ENCODE measurements around the gene SERPINC1.
"Not testable (repeated sequence)": the region's sequence is repeated elsewhere in the genome, so short reads cannot be mapped to it uniquely, and the experiment has no call there.

SERPINC1 gene

DNA sequence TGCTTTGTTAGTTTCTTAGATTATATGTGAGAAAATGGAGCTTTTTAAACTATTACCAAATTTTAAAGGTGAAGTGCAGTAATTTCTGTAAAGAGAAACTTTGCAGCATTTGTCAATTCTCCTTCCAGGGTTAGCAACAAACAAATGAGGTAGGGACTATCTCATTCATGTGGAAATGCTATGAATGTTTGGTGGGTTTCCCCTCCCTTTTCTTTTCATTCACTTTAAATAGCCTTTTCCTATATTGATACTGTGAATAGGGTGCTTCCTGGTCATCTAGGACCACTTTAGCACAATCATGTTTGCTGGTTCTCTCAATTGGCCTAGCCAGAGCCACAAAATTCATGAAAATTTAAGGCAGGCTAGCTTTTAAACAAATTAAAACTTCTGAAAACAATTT, 28.4 kb downstream of the SERPINC1 start:
- no peak for DNase-seq

DNA sequence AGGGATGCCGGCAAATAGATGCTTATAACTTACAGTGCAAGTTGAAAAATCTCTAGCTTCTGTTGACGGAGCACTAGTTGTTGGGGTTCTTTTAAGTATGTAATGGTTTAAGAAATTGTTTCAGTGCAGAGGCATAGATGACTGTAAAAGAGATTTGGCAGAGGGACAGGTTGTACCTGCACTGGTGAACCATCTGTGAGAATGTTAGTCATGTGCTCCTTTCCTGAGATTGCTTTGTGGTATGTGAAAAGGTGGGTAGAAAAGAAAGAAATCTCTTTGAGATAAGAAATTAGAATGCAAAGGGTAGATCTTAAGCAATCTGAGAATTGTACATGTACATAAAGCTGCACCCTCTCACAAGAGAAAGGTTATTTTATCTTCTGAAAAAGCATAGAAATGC, 29.5 kb downstream of the SERPINC1 start:
- no peak for DNase-seq

DNA sequence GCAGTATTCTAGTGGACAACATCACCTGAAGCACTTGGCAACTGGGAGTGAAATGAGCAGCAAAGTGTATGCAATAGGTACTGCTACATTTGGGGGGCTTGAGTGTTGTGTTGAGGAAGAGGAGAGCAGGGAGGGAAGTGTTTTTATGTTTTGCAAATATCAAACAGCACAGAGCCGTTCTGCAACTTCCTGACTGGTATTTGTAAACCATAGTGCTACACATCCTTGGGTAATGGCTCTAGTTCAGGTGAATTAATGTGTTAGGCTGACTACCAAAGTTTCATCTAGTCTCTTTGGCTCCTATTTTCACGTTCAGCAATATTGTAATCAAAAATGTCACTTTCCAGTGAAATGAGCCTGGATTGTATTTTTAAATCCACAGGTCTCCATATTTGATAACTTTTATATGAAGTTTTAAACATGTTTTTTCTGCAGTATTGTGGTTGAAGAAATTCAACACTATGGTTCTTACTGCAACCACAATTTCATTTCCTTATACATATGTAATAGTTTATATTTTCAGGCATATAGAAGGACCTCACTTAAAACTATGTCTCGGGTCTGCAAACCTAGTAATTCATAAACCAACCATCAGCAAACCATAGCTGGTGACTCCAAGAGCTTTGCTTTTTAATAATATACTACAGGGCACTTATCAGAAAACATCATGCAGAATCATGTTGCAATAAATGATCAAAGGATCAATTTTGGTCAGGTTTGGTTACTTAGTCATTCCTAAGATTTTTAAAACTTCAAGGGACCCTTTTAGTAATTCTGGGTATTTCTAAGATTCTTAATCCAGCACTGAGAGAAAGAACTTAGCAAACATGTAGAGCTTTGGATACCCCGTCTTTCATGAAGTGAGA, 30.1 kb downstream of the SERPINC1 start:
- no peak for DNase-seq

DNA sequence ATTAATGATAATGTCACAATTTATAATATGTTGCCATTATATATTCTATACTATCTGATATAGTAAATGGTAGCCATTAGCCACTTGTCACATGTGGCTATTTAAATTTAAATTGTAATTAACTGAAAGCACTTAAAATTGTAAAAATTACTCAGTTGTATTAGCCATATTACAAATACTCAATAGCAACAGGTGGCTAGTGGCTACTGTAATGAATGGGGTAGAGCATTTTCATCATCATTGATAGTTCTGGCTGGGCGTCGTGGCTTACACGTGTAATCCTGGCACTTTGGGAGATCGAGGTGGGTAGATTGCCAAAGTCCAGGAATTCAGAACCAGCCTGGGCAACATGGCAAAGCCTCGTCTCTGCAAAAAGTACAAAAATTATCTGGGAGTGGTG, 32.4 kb downstream of the SERPINC1 start:
- no peak for DNase-seq

DNA sequence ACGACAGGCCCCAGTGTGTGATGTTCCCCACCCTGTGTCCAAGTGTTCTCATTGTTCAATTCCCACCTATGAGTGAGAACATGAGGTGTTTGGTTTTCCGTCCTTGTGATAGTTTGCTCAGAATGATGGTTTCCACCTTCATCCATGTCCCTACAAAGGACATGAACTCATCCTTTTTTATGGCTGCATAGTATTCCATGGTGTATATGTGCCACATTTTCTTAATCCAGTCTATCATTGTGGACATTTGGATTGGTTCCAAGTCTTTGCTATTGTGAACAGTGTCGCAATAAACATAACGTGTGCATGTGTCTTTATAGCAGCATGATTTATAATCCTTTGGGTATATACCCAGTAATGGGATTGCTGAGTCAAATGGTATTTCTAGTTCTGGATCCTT, 36.0 kb downstream of the SERPINC1 start:
- DNase-seq, result not testable (repeated sequence)

DNA sequence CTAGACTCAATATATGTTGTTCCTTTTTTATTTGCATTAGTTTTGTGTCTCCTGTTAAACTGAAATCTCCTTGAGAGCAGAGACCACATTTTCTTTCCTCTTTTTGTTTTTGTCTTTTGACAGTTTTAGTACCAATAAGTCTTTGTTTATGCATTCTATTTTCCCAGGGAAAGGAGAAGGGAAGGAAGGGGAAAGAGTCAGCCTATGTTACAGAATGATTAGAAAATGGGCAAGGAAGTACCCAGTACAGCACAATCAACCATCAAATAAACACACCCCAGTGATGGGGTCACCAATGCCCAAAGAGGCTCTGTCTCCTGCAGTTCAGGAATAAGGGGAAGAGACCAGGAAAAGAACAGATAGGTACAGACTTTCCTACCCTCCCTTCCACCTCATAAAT, 38.9 kb downstream of the SERPINC1 start:
- no peak for DNase-seq

DNA sequence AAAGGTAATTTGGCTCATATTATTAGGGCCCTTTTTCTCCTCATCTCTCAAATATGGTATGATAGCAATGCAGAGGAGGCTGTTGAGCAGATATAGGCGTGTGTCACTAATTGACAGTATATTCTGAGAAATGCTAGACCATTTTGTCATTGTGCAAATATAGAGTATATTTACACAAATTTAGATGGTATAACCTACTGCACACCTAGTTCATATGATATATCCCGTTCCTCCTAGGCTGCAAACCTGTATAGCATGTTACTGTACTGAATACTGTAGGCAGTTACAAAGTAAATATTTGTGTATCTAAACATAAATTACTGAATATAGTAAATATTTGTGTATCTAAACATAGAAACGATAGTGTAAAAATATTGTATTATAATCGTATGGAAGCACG, 40.4 kb downstream of the SERPINC1 start:
- no peak for DNase-seq

DNA sequence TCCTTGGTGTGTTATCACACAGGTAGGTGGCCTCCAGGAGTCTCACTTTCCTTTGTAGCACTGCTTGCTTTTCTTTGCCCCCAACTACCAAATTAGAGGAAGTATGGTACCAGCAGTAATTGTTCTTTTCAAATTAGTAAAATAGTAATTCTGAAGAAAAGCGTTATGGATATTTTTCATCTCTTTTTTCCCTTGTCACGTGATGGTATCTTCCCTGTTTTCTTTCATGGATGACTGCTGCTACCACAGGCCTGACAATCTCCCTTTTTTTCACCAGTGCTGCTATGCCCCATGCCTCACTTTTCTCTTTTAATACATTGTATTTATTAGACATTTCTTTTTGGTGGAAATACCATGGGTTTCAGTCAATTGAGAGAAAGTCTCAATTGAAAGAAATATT, 45.6 kb downstream of the SERPINC1 start:
- no peak for DNase-seq

DNA sequence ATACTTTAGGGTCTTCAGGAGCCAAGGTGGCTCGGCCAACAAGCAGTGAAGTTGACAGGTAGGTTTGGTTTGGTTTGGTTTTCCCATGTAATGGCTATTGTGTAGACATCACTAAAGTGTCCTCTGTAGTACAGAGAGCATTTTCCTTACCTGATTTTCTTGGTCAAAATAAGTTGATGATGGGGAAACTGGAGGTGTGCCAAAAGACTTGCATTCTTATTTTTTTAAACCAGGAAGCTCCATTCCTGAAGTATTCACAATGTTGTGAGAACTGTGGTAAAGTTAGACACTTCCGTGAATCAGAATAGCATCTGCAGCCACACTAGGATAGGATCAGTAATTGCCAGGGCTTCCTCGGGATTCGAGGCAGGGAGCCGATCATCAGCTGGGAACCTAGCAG, 46.0 kb downstream of the SERPINC1 start:
- DNase-seq, result no peak

DNA sequence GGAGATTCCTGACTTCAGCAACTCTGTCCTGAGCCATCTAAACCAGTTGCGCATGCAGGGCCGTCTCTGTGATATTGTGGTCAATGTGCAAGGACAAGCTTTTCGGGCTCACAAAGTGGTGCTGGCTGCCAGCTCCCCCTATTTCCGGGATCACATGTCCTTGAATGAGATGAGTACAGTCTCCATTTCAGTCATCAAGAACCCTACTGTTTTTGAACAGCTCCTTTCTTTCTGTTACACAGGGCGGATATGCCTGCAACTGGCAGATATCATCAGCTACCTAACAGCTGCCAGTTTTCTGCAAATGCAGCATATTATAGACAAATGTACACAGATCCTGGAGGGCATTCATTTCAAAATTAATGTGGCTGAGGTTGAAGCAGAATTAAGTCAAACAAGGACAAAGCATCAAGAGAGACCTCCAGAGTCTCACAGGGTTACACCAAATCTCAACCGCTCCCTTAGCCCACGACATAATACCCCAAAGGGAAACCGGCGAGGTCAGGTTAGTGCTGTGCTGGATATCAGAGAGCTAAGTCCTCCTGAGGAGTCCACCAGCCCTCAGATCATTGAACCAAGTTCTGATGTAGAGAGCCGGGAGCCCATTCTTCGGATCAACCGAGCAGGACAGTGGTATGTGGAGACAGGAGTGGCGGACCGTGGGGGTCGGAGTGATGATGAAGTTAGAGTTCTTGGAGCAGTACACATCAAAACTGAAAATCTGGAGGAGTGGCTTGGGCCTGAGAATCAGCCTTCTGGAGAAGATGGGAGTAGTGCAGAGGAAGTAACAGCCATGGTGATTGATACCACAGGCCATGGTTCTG, 46.7 kb downstream of the SERPINC1 start:
- DNase-seq, result peak; percentile 74

DNA sequence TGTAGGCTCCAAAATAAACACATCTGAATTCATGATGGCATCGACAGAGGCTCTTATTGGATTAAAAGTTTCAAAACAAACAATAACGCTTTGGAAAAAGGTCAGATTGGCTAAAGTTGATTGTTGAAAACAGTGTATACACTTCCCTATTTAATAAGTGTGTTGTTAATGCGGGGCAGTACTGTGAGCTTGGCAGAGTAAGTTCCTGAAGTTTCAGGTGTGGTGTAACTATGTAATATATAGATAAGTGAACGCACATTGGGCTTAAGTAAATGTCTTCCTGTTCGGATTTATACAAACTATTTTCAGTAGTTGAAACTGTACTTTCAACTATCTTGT, 48.1 kb downstream of the SERPINC1 start:
- no peak for DNase-seq

DNA sequence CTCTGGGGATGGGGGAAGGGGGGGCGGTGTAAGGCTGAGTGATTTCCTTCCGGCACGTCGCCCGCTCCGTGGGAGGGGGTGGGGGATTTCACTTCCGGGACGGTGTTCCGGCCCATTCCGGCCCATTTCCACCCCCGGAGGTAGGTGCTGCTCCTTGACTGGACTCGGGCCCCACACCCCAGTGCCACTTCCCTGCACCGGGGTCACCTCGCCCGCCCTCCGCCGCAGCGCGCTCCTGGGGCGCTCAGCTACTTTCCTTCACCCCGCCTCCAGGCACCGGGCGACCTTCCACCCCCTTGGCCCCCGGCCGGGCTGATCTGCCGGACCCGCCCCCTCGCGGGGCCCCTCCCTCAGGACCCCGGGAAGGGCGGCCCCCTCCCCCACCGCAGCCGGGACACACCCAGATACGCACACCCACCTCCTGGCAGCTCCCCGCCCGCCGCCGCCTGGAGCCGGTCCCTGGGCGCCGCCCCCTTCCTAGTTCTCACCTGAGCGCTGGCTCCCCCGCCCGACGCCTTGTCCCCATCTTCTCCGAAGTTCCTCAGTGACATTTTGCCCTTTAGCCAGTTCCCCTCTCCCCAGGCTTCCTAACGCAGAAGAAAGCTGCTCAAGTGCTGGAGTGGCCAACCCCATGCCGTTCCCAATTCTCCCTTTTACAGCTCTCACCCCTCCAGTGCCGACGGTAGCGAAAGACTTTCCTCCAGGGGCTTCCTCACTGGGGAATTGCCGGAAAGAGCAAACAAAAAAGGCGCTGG, 48.7 kb downstream of the SERPINC1 start, which contains the start of gene ZBTB37:
Gene ZBTB37 (plus strand): TSS at position 115 of the 755 bp plus-strand sequence. CDS start 1,846 bp downstream, outside the sequence.
- DNase-seq, result peak; percentile 97

DNA sequence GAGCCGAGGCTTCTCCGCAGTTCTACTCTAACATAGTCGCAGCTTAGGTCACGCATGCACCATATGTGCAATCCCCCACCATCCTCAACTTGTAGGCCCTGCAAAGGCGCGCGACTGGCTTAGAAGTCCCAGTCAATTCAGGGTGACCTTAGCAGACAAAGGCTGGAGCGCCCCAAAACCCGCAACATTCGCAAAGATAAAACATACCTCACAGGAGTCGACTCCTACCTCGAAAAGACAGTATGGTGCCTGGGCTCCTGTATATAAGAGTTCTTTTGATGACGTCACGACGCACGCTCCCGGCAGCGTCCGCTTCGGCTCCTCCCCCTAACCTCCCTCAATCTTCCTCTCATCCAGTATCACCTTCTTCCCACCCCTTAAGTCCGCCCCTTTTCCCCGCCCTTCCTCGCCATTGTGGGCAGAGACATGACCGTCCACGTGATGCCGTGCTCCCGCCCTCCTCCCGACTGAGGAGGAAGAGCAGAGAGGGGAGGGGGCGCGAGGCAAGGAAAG, 49.3 kb downstream of the SERPINC1 start, which contains the start of gene GAS5:
Gene GAS5 (minus strand): TSS at position 237 of the 513 bp plus-strand sequence.
- DNase-seq, result peak; percentile 100

DNA sequence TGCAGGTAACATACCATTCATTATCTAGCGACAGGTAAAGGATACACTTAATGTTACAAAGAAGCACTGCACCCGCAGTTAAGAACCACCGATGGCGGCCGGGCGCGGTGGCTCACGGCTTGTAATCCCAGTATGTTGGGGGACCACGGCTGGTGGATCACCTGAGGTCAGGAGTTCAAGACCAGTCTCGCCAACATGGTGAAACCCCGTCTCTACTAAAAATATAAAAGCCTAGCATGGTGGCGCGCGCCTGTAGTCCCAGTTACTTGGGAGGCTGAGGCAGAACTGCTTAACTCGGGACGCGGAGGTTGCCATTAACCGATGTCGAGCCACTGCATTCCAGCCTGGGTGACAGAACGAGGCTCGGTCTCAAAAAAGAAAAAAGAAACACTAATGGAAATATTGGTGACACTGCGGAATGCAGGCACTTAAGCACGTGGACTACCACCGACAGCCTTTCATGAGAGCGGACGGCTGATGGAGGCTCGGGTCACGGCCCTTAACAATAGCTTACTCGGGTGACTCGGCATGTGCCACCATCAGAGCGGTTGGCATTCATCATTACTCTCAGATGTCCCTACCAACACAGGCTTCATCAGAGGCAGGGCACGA, 49.9 kb downstream of the SERPINC1 start:
- peak; percentile 74 for DNase-seq

DNA sequence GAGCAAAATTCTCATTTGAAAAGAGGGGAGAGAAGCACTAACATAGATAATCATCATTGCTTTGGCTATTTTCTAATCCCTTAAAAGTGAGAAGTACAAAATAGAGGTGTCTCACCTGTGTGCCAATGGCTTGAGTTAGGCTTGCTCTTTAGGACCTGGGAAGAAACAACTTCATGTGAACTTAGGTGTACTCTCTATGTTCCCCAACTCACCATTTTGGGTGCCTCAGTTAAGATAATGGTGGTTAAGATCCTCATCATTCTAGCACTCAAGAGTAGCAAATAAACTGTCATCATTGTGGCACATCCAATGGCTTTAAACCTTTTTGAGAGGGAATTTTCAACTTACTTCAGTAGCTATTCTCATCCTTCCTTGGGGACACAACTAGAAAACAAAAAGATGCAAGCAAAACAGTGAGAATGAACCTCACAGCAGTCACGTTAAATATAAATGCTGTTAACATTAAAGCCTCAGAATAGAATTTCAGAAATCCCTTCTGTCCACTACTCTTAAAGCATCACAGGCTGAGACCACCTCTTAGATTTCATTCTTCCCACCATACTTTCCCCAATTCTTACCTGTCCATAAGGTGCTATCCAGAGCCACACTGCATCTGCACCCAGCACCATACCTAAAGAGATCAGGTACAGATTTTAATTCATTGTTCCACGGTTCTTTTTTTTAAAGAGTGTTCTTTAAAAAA, 50.6 kb downstream of the SERPINC1 start:
- no peak for DNase-seq

DNA sequence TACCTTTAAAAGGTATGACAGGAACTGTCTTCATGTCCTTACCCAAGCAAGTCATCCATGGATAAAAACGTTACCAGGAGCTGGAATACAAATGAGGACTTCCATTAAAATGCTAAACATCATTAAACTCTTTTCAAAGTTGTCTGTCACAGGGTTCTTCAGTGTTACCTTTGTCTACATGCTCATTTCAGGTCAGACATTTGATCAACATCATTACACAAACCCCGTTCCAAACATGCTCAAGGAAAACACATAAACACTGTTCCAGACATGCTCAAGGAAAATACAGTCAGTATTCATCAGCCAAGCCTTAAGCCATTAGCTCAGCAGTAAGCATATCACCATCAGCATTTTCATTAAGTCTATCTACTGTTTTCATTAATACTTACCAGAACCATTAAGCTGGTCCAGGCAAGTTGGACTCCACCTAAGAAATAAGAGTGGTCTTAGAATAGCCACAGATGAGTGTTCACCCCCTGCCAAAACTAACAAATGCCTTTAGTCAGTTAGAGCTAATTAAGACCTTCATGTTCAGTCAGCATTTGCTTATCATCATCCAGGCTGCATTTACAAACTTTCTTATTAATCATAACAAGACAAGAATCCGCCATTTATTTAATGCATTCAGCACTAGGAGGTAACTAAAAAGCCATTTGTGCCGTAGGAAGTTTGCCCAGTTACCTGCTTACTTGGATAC, 51.5 kb downstream of the SERPINC1 start:
- DNase-seq, result no peak

DNA sequence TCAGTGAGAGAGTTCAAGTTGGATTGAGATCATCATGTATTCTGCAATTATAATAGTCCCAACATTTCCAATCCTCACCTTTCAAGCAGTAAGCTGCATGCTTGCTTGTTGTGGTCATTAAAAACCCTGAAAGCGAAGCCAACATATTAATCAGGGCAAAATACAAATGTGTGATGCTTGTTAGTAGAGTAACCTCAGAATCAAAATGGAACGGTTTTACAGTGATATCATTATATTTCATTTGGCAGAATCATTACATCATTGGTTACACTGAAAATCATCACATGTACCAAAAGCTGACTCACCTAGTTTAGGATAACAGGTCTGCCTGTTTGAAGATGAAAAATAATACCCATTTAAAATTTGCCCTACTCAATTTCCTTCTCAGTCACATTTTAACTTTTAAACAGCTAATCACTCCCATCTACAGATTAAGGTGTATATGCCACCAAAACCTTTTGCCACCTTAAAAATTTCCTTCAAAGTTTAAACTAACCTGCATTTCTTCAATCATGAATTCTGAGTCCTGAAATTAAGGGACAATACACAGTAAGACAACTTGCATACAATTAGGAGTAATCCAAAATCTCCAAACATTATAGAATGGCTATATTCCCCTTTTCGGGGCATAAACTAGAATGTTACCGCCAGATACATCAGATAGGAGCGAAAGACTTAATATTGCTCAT, 52.8 kb downstream of the SERPINC1 start:
- no peak for DNase-seq

DNA sequence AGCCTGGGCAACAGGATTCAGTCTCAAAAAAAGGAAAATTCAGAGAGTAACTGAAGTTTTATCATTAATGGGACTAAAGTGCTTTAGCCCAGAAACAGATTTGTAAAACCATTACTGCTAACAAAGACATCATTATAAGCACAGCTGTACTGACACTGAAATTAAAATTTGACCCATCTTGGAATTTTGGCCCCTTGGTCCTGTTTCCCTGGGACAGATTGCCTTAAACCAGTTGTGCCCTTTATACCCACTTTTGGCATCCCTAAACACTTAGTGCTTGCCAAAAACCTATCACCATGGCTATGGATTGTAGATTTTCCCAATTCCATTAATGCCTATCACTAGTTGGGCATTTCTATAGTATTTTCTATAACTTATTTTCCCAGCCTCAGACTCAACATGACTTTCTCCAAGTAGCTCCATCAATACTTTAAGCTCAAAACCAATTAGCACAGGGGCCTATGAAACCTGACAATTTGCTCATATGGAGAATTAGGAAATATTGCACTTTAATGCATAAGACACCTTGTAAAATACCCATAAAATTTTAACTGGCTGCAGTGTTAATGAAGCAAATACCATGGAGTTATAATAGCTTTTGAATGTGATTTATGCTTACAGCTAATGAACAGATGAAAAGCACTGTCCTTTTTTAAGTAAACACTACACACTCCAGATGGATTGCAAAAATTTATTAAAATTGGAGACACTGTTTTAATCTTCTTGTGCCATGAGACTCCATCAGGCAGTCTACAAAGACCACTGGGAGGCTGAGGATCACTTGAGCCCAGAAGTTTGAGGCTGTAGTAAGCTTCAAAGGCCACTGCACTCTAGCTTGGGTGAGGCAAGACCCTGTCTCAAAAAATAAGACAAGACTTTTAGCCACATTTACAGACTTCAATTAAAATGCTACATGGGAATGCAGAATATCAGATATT, 53.6 kb downstream of the SERPINC1 start:
- DNase-seq, result no peak

DNA sequence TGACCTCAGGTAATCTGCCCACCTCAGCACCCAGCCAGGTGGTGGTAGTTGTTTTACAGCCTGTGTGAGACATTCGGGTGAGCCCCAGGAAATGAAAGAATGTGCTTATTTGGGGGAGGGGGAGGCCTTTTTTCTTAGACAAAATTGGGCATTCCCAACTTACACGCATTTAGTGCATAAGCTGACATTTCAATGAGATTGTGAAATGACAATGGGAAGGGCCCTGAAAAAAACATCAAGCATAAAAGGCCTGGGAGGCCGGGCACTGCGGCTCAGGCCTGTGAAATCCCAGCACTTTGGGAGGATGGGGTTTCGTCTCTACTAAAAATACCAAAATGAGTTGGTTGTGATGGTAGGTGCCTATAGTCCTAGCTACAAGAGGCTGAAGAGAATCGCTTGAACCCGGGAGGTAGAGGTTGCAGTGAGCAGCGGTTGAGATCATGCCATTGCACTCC, 54.3 kb downstream of the SERPINC1 start:
- DNase-seq, result no peak

Data from activated effector memory CD4-positive, alpha-beta T cell treated with anti-CD3 and anti-CD28 coated beads, Interleukin-2, amount 50 U/mL, for 16 hours (primary cell).